HCT116 (cell line): ENCODE data around the gene TMEM212.

Experiments
- CBX3 ChIP-seq: IDR thresholded peaks from 2 replicates; pipeline ENCODE4 v1.6.1; 2012; ENCODE audit warnings: low read depth
- CEBPB ChIP-seq: IDR thresholded peaks from 2 replicates; pipeline ENCODE4 v1.6.1; 2012; ENCODE audit warnings: low read depth
- CTCF ChIP-seq, 3 experiments: fragments of 200-600 bp in 1 of 3; sonication (generic) in 1 of 3; IDR thresholded peaks in 2 of 3; conservative IDR thresholded peaks in 1 of 3; 2 replicates each; pipeline ENCODE4 v1.5.1; 2012 to 2017; ENCODE audit warnings: low read depth in 2 of 3, low read length in 2 of 3, antibody characterized with exemption in 1 of 3, borderline replicate concordance in 1 of 3, control low read depth in 1 of 3, mild to moderate bottlenecking in 1 of 3, mixed read lengths in 1 of 3, mixed run types in 1 of 3, moderate library complexity in 1 of 3; ENCODE audit not compliant: insufficient read depth in 1 of 3
- EZH2phosphoT487 ChIP-seq: fragments of 200-600 bp; IDR thresholded peaks from 2 replicates; pipeline ENCODE4 v1.6.1; 2018; ENCODE audit warnings: antibody characterized with exemption, borderline replicate concordance
- JUND ChIP-seq: IDR thresholded peaks from 2 replicates; pipeline ENCODE4 v1.6.1; 2012
- MAX ChIP-seq: IDR thresholded peaks from 2 replicates; pipeline ENCODE4 v1.6.1; 2012
- POLR2A ChIP-seq: IDR thresholded peaks from 2 replicates; pipeline ENCODE4 v1.7.0; 2011; ENCODE audit warnings: borderline replicate concordance; ENCODE audit not compliant: insufficient read depth, insufficient read length; ENCODE audit errors: extremely low read depth
- POLR2AphosphoS5 ChIP-seq: IDR thresholded peaks from 2 replicates; pipeline ENCODE4 v1.6.1; 2011; ENCODE audit warnings: mild to moderate bottlenecking, low read depth, low read length, moderate library complexity
- SIN3A ChIP-seq: IDR thresholded peaks from 2 replicates; pipeline ENCODE4 v1.6.1; 2012; ENCODE audit warnings: low read depth
- SP1 ChIP-seq: IDR thresholded peaks from 2 replicates; pipeline ENCODE4 v1.6.1; 2012; ENCODE audit warnings: low read depth
- ZFX ChIP-seq: fragments of 450-650 bp; IDR thresholded peaks from 2 replicates; pipeline ENCODE4 v1.6.1; 2017

GRCh38 chr3:171833789-171834460, 9.2 kb upstream of the TMEM212 start:
- TF ChIP-seq CTCF (IDR thresholded peaks at IDR 0.05 in 2 of 3, conservative IDR thresholded peaks at IDR 0.05 in 1 of 3; ENCODE audit: borderline replicate concordance in 1 of 3, insufficient read depth in 1 of 3, low read depth in 2 of 3, low read length in 2 of 3) = peak; percentile 48 to 69 (median 68); a peak in 5 of 6 replicates
- no peak for TF ChIP-seq POLR2A
- no peak for TF ChIP-seq EZH2phosphoT487
- TF ChIP-seq POLR2AphosphoS5 = no peak
- no peak for TF ChIP-seq CBX3
- TF ChIP-seq MAX = no peak
- TF ChIP-seq ZFX = no peak
- no peak for TF ChIP-seq JUND
- TF ChIP-seq SIN3A = no peak
- no peak for TF ChIP-seq SP1
- no peak for TF ChIP-seq CEBPB
